Neural progenitor cell (in vitro differentiated cells): Measurements from ENCODE around the gene TICAM2. TPM values are rescaled to one million over a fixed set of nuclear protein-coding genes. Genes with fewer than 3 reads are reported as not detected.

Experiments used
- DNase-seq: peaks from one replicate; pipeline ENCODE4 v3.0.0-alpha.2; 2016; ENCODE audit warnings: low spot score
- H2AFZ ChIP-seq: fragments of 200-600 bp; sonication (generic); replicated peaks from 2 replicates; pipeline ENCODE4 v1.6.1; 2016; ENCODE audit warnings: antibody characterized with exemption
- H3F3A ChIP-seq: fragments of 200-600 bp; sonication (generic); 2 replicates; pipeline ENCODE4 v1.6.1; 2016; ENCODE audit warnings: antibody characterized with exemption, low read depth
- H3K27ac ChIP-seq: fragments of 200-600 bp; sonication (generic); 2 replicates; pipeline ENCODE4 v1.5.1; 2016; ENCODE audit warnings: mild to moderate bottlenecking
- H3K27me3 ChIP-seq: fragments of 200-600 bp; sonication (generic); 2 replicates; pipeline ENCODE4 v1.6.1; 2016; ENCODE audit warnings: mild to moderate bottlenecking, moderate library complexity
- H3K36me3 ChIP-seq: fragments of 200-600 bp; sonication (generic); 2 replicates; pipeline ENCODE4 v1.5.1; 2016
- H3K4me1 ChIP-seq: fragments of 200-600 bp; sonication (generic); 2 replicates; pipeline ENCODE4 v1.6.1; 2016; ENCODE audit warnings: mixed run types
- H3K4me2 ChIP-seq: fragments of 200-600 bp; sonication (generic); 2 replicates; pipeline ENCODE4 v1.6.1; 2016
- H3K4me3 ChIP-seq: fragments of 200-600 bp; sonication (generic); 2 replicates; pipeline ENCODE4 v1.5.1; 2016
- H3K79me2 ChIP-seq: fragments of 200-600 bp; sonication (generic); 2 replicates; pipeline ENCODE4 v1.6.1; 2016; ENCODE audit warnings: low read depth
- H3K9ac ChIP-seq: fragments of 200-600 bp; sonication (generic); 2 replicates; pipeline ENCODE4 v1.6.1; 2016
- H3K9me3 ChIP-seq: fragments of 200-600 bp; sonication (generic); 2 replicates; pipeline ENCODE4 v1.5.1; 2016; ENCODE audit warnings: low read depth
- H4K20me1 ChIP-seq: fragments of 200-600 bp; sonication (generic); 2 replicates; pipeline ENCODE4 v1.6.1; 2016; ENCODE audit warnings: low read depth
- H3K27ac Mint-ChIP-seq: 3 replicates; pipeline ENCODE4 v1.8.0; 2021; ENCODE audit warnings: mixed read lengths
- H3K27me3 Mint-ChIP-seq: 2 replicates; pipeline ENCODE4 v1.8.0; 2022; ENCODE audit warnings: low read depth, mild to moderate bottlenecking, inconsistent platforms, moderate library complexity, mixed read lengths; ENCODE audit not compliant: insufficient read depth
- H3K36me3 Mint-ChIP-seq: 3 replicates; pipeline ENCODE4 v1.8.0; 2021; ENCODE audit warnings: mixed read lengths
- H3K4me1 Mint-ChIP-seq: 3 replicates; pipeline ENCODE4 v1.8.0; 2021; ENCODE audit warnings: mixed read lengths
- H3K4me3 Mint-ChIP-seq: 3 replicates; pipeline ENCODE4 v1.8.0; 2021; ENCODE audit warnings: mild to moderate bottlenecking, moderate library complexity, mixed read lengths
- H3K9me3 Mint-ChIP-seq: 3 replicates; pipeline ENCODE4 v1.8.0; 2020; ENCODE audit warnings: mixed read lengths
- CTCF ChIP-seq: fragments of 200-600 bp; sonication (generic); IDR thresholded peaks from 2 replicates; pipeline ENCODE4 v1.5.1; 2017; ENCODE audit warnings: antibody characterized with exemption, mild to moderate bottlenecking
- EZH2 ChIP-seq: fragments of 200-600 bp; sonication (generic); IDR thresholded peaks from 2 replicates; pipeline ENCODE4 v1.6.1; 2017; ENCODE audit warnings: antibody characterized with exemption, mild to moderate bottlenecking, moderate library complexity
- EZH2phosphoT487 ChIP-seq: fragments of 200-600 bp; sonication (generic); IDR thresholded peaks from 2 replicates; pipeline ENCODE4 v1.6.1; 2017; ENCODE audit warnings: antibody characterized with exemption
- total RNA-seq: library from RNA; depleted of rRNA; stranded (reverse); fragments of >200 nt; gene quantifications from 2 replicates; pipeline ENCODE4 v1.2.3, GENCODE V29; 2015; ENCODE audit warnings: low replicate concordance

The TICAM2 gene
- total RNA-seq, 1 donor from 2014 or later, result not detected

- Histone ChIP-seq H3K9me3 (no peaks in the 10 kb centered on the region), H3K27me3 (no peaks in the 10 kb centered on the region), H3K4me3 (peak within 1 kb of the TSS; percentile 71), H3K4me1 (peaks cover 35% of the 10 kb centered on the region), H3K27ac (peak within 1 kb of the TSS; percentile 60), H3K79me2 (peaks cover 57% of the 10 kb centered on the region), H3K9ac (peak within 1 kb of the TSS; percentile 65), H3K36me3 (no peaks in the 10 kb centered on the region), H3F3A (peaks cover 6% of the 10 kb centered on the region), H4K20me1 (peaks cover 47% of the 10 kb centered on the region), H2AFZ (peak within 1 kb of the TSS; percentile 64), H3K4me2 (peak within 1 kb of the TSS; percentile 92)
- peak; percentile 96 for DNase-seq
- H3K36me3 Mint-ChIP-seq, result no peaks in the 10 kb centered on the region
- peaks cover 19% of the 10 kb centered on the region for H3K4me1 Mint-ChIP-seq
- H3K27me3 Mint-ChIP-seq, result peaks cover 2% of the 10 kb centered on the region
- no peak for TF ChIP-seq EZH2phosphoT487
- no peak for TF ChIP-seq EZH2
- TF ChIP-seq CTCF, result no peak
- H3K9me3 Mint-ChIP-seq, result no peaks in the 10 kb centered on the region
- H3K27ac Mint-ChIP-seq, result peak within 1 kb of the TSS; percentile 91
- H3K4me3 Mint-ChIP-seq, result no peak within 1 kb of the TSS
Measured at GRCh38 chr5:115625579-115626444, 23.5 kb upstream of the TICAM2 start, which contains the start of gene TMED7. TSS of gene TMED7 (minus strand) at chr5:115626036. CDS start at chr5:115625792, 244 bp downstream.

GRCh38 chr5:115624994-115625393, 22.7 kb upstream of the TICAM2 start:
- Histone ChIP-seq H3K4me2 (peak overlapping the region; percentile 92), H2AFZ (no peak overlapping the region), H4K20me1 (peaks cover 49% of the 10 kb centered on the region), H3K27me3 (no peaks in the 10 kb centered on the region), H3K9me3 (no peaks in the 10 kb centered on the region), H3K36me3 (peaks cover 7% of the 10 kb centered on the region), H3K79me2 (peaks cover 63% of the 10 kb centered on the region), H3K27ac (no peak overlapping the region), H3K9ac (peak overlapping the region; percentile 65), H3F3A (peaks cover 6% of the 10 kb centered on the region), H3K4me3 (peak overlapping the region; percentile 71), H3K4me1 (peaks cover 35% of the 10 kb centered on the region)
- peaks cover 2% of the 10 kb centered on the region for H3K27me3 Mint-ChIP-seq
- H3K4me1 Mint-ChIP-seq, result peaks cover 19% of the 10 kb centered on the region
- no peak overlapping the region for H3K27ac Mint-ChIP-seq
- H3K4me3 Mint-ChIP-seq, result no peak overlapping the region
- no peaks in the 10 kb centered on the region for H3K9me3 Mint-ChIP-seq
- H3K36me3 Mint-ChIP-seq, result peaks cover 5% of the 10 kb centered on the region
- DNase-seq, result no peak
- TF ChIP-seq EZH2, result no peak
- TF ChIP-seq EZH2phosphoT487, result no peak
- TF ChIP-seq CTCF, result no peak

GRCh38 chr5:115623658-115624057, 21.4 kb upstream of the TICAM2 start:
- peaks cover 54% of the 10 kb centered on the region for H4K20me1 ChIP-seq
- peak overlapping the region; percentile 71 for H3K4me3 ChIP-seq

More at GRCh38 chr5:115623658-115624057, 21.4 kb upstream of the TICAM2 start:
- Histone ChIP-seq H3K79me2 (peaks cover 74% of the 10 kb centered on the region), H3K9me3 (no peaks in the 10 kb centered on the region), H3K4me2 (peak overlapping the region; percentile 92), H3K9ac (no peak overlapping the region), H3F3A (peaks cover 6% of the 10 kb centered on the region), H2AFZ (no peak overlapping the region), H3K36me3 (peaks cover 20% of the 10 kb centered on the region), H3K4me1 (peaks cover 35% of the 10 kb centered on the region), H3K27ac (no peak overlapping the region), H3K27me3 (no peaks in the 10 kb centered on the region)
- no peak for DNase-seq
- TF ChIP-seq EZH2phosphoT487 (no peak), EZH2 (no peak), CTCF (no peak)
- H3K27ac Mint-ChIP-seq, result no peak overlapping the region
- no peaks in the 10 kb centered on the region for H3K9me3 Mint-ChIP-seq
- peaks cover 19% of the 10 kb centered on the region for H3K4me1 Mint-ChIP-seq
- no peaks in the 10 kb centered on the region for H3K27me3 Mint-ChIP-seq
- peaks cover 11% of the 10 kb centered on the region for H3K36me3 Mint-ChIP-seq
- H3K4me3 Mint-ChIP-seq, result no peak overlapping the region
